OCI-LY3 (cell line): ENCODE results near the gene ZDHHC14.

Source experiments
- H2AFZ ChIP-seq: fragments of 200-600, 300-600 bp; shearing (Covaris generic); 2 replicates; pipeline ENCODE4 v1.6.0; 2014; ENCODE audit warnings: antibody characterized with exemption, low read depth, low read length
- H3K27ac ChIP-seq: fragments of 200-600, 300-600 bp; sonication (generic); 2 replicates; pipeline ENCODE4 v1.5.1; 2014; ENCODE audit warnings: mild to moderate bottlenecking, low read length, moderate library complexity, mixed read lengths
- H3K27me3 ChIP-seq: fragments of 200-600, 300-600 bp; sonication (generic); 2 replicates; pipeline ENCODE4 v1.6.1; 2014; ENCODE audit warnings: low read depth, low read length, mixed read lengths
- H3K36me3 ChIP-seq: fragments of 200-600, 300-600 bp; sonication (generic); replicated peaks from 2 replicates; pipeline ENCODE3; 2014; ENCODE audit warnings: low read depth, low read length, mixed read lengths
- H3K4me1 ChIP-seq: fragments of 300-600, 200-600 bp; sonication (generic); 2 replicates; pipeline ENCODE4 v1.6.1; 2014; ENCODE audit warnings: low read length, mixed read lengths
- H3K4me2 ChIP-seq: fragments of 200-600, 300-600 bp; sonication (generic); 2 replicates; pipeline ENCODE4 v1.6.1; 2014; ENCODE audit warnings: low read length, mixed read lengths
- H3K4me3 ChIP-seq: fragments of 300-600, 200-600 bp; sonication (generic); 2 replicates; pipeline ENCODE4 v1.5.1; 2014; ENCODE audit warnings: antibody characterized with exemption, mild to moderate bottlenecking, low read length, moderate library complexity
- H3K79me2 ChIP-seq: fragments of 300-600, 200-600 bp; shearing (Covaris generic); 2 replicates; pipeline ENCODE4 v1.6.1; 2014; ENCODE audit warnings: mild to moderate bottlenecking, low read length, mixed read lengths
- H3K9ac ChIP-seq: fragments of 300-600, 200-600 bp; shearing (Covaris generic); 2 replicates; pipeline ENCODE4 v1.6.0; 2014; ENCODE audit warnings: mild to moderate bottlenecking, low read length, moderate library complexity
- H3K9me3 ChIP-seq: fragments of 200-600, 300-600 bp; shearing (Covaris generic); 2 replicates; pipeline ENCODE4 v1.6.1; 2014; ENCODE audit warnings: low read length, mixed read lengths; ENCODE audit not compliant: insufficient read depth
- H4K20me1 ChIP-seq: fragments of 200-600, 300-600 bp; sonication (generic); 2 replicates; pipeline ENCODE4 v1.6.1; 2016; ENCODE audit warnings: low read length, mixed read lengths; ENCODE audit not compliant: insufficient read depth
- EZH2phosphoT487 ChIP-seq: fragments of 200-600 bp; shearing (Covaris generic); IDR thresholded peaks from 2 replicates; pipeline ENCODE4 v1.6.1; 2018; ENCODE audit warnings: antibody characterized with exemption, mixed run types, low read depth
- TF ChIP-seq, protein P1 (sequence below): fragments of 200-600, 300-600 bp; sonication (generic); IDR thresholded peaks from 2 replicates; pipeline ENCODE4 v1.5.1; 2014; ENCODE audit warnings: antibody characterized with exemption, low read length, low read depth

Gene ZDHHC14

DNA sequence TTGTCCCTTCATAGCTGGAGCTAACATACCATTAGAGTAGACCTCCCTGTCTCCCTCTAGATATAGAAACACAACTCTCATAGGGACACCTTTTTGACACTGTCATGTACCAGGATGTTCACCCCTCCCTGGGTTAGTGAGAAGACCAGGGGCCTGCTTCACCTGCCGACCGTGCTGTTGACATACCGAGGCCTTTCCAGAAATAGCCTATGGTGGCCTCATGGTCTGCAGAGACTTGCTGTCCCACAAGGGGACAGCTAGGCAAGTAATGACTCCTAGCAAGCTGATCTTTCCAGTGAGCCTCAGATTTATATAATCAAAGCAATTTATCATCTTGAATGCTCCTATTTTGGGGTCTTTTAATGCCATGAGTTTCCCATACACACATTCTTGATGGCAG is 15.0 kb downstream of the ZDHHC14 start:
- Histone ChIP-seq H3K4me2 (no peak overlapping the region), H3K79me2 (0 out of 2 replicates have a peak, but pooled peaks cover 6% of the 10 kb centered on the region), H3K9ac (no peak overlapping the region), H3K27ac (no peak overlapping the region), H4K20me1 (no peaks in the 10 kb centered on the region), H3K27me3 (no peaks in the 10 kb centered on the region), H3K4me3 (no peak overlapping the region), H3K9me3 (no peaks in the 10 kb centered on the region), H3K36me3 (peaks cover 3% of the 10 kb centered on the region), H3K4me1 (no peaks in the 10 kb centered on the region), H2AFZ (no peak overlapping the region)
- TF ChIP-seq, protein P1, sequence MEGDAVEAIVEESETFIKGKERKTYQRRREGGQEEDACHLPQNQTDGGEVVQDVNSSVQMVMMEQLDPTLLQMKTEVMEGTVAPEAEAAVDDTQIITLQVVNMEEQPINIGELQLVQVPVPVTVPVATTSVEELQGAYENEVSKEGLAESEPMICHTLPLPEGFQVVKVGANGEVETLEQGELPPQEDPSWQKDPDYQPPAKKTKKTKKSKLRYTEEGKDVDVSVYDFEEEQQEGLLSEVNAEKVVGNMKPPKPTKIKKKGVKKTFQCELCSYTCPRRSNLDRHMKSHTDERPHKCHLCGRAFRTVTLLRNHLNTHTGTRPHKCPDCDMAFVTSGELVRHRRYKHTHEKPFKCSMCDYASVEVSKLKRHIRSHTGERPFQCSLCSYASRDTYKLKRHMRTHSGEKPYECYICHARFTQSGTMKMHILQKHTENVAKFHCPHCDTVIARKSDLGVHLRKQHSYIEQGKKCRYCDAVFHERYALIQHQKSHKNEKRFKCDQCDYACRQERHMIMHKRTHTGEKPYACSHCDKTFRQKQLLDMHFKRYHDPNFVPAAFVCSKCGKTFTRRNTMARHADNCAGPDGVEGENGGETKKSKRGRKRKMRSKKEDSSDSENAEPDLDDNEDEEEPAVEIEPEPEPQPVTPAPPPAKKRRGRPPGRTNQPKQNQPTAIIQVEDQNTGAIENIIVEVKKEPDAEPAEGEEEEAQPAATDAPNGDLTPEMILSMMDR, result no peak
- no peak for TF ChIP-seq EZH2phosphoT487

DNA sequence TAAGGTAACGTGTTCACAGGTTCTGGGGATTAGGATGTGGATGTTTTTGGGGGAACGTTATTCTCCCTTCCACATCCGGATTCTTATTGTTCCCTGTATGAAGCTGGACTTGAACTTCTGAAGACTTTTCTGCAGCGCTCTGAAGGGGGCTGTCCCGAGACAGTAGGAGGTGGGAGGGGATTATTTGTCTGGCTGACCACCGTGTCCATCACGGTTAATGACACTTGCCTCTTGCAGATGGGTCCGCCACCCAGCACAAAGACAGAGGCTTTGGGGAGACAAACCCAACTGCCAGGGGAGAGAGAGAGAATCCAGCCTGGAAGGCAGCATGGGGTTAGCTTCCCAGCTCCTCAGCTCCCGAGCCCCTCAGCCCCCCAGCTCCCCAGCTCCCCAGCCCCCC is 16.7 kb downstream of the ZDHHC14 start:
- Histone ChIP-seq H3K36me3 (no peaks in the 10 kb centered on the region), H3K4me1 (no peaks in the 10 kb centered on the region), H3K27ac (no peak overlapping the region), H3K79me2 (0 out of 2 replicates have a peak, but pooled peaks cover 6% of the 10 kb centered on the region), H3K9ac (no peak overlapping the region), H3K4me2 (no peak overlapping the region), H3K9me3 (no peaks in the 10 kb centered on the region), H2AFZ (no peak overlapping the region), H4K20me1 (no peaks in the 10 kb centered on the region), H3K27me3 (no peaks in the 10 kb centered on the region), H3K4me3 (no peak overlapping the region)
- TF ChIP-seq, protein P1, result no peak
- TF ChIP-seq EZH2phosphoT487, result no peak

DNA sequence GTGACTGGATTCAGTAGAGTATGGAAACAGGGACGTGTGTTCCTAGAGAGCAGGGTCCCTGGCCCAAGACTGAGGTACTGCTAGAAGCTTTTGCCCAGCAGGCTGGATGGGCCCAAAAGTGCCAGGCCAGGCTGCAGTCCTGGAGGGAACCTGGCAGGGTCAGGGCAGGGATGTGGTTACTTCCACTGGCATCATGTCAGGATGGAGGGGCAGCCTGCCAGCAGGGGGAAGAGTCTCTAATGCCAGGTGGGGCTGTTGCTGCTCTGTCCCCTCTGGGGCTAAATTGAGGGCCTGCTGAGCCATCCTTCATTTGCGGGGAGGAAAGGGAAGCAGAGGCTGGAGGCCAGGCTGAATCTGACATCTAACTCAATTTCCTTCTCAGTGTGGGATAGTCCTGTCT is 17.2 kb downstream of the ZDHHC14 start:
- Histone ChIP-seq H3K27me3 (no peaks in the 10 kb centered on the region), H3K9ac (no peak overlapping the region), H3K9me3 (no peaks in the 10 kb centered on the region), H3K27ac (no peak overlapping the region), H4K20me1 (no peaks in the 10 kb centered on the region), H3K36me3 (no peaks in the 10 kb centered on the region), H2AFZ (no peak overlapping the region), H3K79me2 (0 out of 2 replicates have a peak, but pooled peaks cover 6% of the 10 kb centered on the region), H3K4me2 (no peak overlapping the region), H3K4me3 (no peak overlapping the region), H3K4me1 (no peaks in the 10 kb centered on the region)
- TF ChIP-seq, protein P1, result no peak
- no peak for TF ChIP-seq EZH2phosphoT487

DNA sequence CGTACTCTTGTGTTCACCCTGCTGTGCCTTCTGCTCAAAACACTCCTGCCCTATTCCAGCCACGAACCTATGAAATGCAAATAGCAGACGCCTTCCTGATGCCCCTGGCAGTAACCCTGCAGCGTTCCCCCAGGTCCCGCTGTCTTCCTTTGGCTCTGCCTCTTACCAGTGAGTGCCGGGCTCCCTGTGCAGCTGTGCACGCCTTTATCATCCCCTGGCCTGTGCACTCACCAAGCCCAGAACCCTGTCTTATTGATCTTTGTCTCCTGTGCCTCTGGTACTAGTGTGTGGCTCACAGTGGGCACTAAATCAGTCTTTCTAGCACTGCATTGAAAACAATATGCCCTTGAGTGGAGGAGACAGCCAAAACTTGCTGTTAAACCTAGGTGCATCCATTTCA is 19.7 kb downstream of the ZDHHC14 start:
- Histone ChIP-seq H2AFZ (no peak overlapping the region), H3K9ac (no peak overlapping the region), H3K36me3 (no peaks in the 10 kb centered on the region), H3K27ac (no peak overlapping the region), H3K4me3 (no peak overlapping the region), H3K4me2 (no peak overlapping the region), H3K27me3 (no peaks in the 10 kb centered on the region), H3K4me1 (peaks cover 13% of the 10 kb centered on the region), H4K20me1 (no peaks in the 10 kb centered on the region), H3K9me3 (no peaks in the 10 kb centered on the region), H3K79me2 (no peaks in the 10 kb centered on the region)
- TF ChIP-seq, protein P1, result no peak
- TF ChIP-seq EZH2phosphoT487, result no peak
